OCI-LY1 (cell line): ENCODE measurements around the gene KCNMA1.

ENCODE experiments used
- CTCF ChIP-seq: fragments of 200-600 bp; sonication (generic), shearing (Covaris generic); IDR thresholded peaks from 2 replicates; pipeline ENCODE4 v1.5.1; 2017; ENCODE audit warnings: mild to moderate bottlenecking, antibody characterized with exemption, low read length, moderate library complexity, mixed read lengths
- EZH2 ChIP-seq: fragments of 200-600 bp; sonication (generic), shearing (Covaris generic); IDR thresholded peaks from 2 replicates; pipeline ENCODE4 v1.8.0; 2017; ENCODE audit warnings: borderline replicate concordance, mixed run types, mild to moderate bottlenecking, antibody characterized with exemption, low read length, moderate library complexity, mixed read lengths

DNA sequence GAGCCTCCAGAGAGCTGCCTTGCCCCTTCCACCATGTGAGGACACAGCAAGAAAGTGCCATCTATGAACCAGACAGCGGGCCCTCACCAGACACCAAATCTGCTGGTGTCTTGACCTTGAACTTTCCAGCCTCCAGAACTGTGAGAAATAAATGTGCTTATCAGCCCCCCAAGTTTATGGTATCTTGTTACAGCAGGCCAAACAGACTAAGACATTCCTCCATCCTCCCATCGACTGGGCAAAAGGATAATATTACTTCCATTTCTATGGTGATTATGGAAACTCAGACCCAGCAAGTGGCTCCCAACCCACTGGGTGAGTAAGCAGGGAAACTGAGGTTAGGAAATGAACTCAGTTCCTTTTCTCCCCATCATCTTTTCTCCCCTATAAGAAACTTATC lies 288.4 kb downstream of the KCNMA1 start:
- no peak for TF ChIP-seq CTCF
- no peak for TF ChIP-seq EZH2
